ENCODE measurements around the gene JAKMIP1.
A peak's percentile ranks its signal among the peaks of the same experiment; 100 is the strongest.

GRCh38 chr4:6150046-6150735 lies 50.2 kb downstream of the JAKMIP1 start:
- peak; percentile 6; the same call in 1 of the 2 replicates for TF ChIP-seq CTCF (IDR thresholded peaks at IDR 0.05; ENCODE audit: low read length)
- TF ChIP-seq EZH2 (optimal IDR thresholded peaks at IDR 0.05; ENCODE audit: low read depth, low read length), result no peak
- no peak for TF ChIP-seq EZH2phosphoT487 (IDR thresholded peaks at IDR 0.05; ENCODE audit: low read length)

All from MM.1S (cell line).